Measurements from ENCODE around the gene BRD4.

The BRD4 gene

GRCh38 chr19:15313649-15314279 is 18.6 kb downstream of the BRD4 start:
- DNase-seq (ENCODE audit: low spot score), result no peak

GRCh38 chr19:15307169-15307568 is 25.2 kb downstream of the BRD4 start:
- DNase-seq (ENCODE audit: low spot score), result no peak

GRCh38 chr19:15305582-15306334 is 26.6 kb downstream of the BRD4 start:
- DNase-seq (ENCODE audit: low spot score), result no peak

GRCh38 chr19:15304140-15304705 is 28.1 kb downstream of the BRD4 start:
- DNase-seq (ENCODE audit: low spot score), result no peak

- DNase-seq (ENCODE audit: low spot score), result no peak
Observed at GRCh38 chr19:15303105-15303780, 29.1 kb downstream of the BRD4 start.

GRCh38 chr19:15300533-15301197 is 31.7 kb downstream of the BRD4 start:
- no peak for DNase-seq (ENCODE audit: low spot score)

- DNase-seq (ENCODE audit: low spot score), result peak; percentile 55
Observed at GRCh38 chr19:15299568-15300409, 32.5 kb downstream of the BRD4 start.

- DNase-seq (ENCODE audit: low spot score), result no peak
Observed at GRCh38 chr19:15298847-15299567, 33.3 kb downstream of the BRD4 start.

GRCh38 chr19:15297416-15298224 is 34.7 kb downstream of the BRD4 start:
- DNase-seq (ENCODE audit: low spot score), result no peak

- DNase-seq (ENCODE audit: low spot score), result no peak
Observed at GRCh38 chr19:15296841-15297415, 35.4 kb downstream of the BRD4 start.

GRCh38 chr19:15296353-15296752 is 36.0 kb downstream of the BRD4 start:
- no peak for DNase-seq (ENCODE audit: low spot score)

GRCh38 chr19:15294561-15294990 is 37.8 kb downstream of the BRD4 start:
- no peak for DNase-seq (ENCODE audit: low spot score)

GRCh38 chr19:15293781-15294491 is 38.4 kb downstream of the BRD4 start:
- no peak for DNase-seq (ENCODE audit: low spot score)

- no peak for DNase-seq (ENCODE audit: low spot score)
Observed at GRCh38 chr19:15292847-15293582, 39.3 kb downstream of the BRD4 start.

GRCh38 chr19:15292140-15292539 is 40.2 kb downstream of the BRD4 start:
- DNase-seq (ENCODE audit: low spot score), result no peak

GRCh38 chr19:15291548-15292021 is 40.8 kb downstream of the BRD4 start:
- no peak for DNase-seq (ENCODE audit: low spot score)

GRCh38 chr19:15291089-15291488 is 41.2 kb downstream of the BRD4 start:
- DNase-seq (ENCODE audit: low spot score), result no peak

GRCh38 chr19:15290166-15290565 is 42.2 kb downstream of the BRD4 start:
- no peak for DNase-seq (ENCODE audit: low spot score)
